ENCODE results near the gene ECEL1. TPM values are rescaled to one million over a fixed set of nuclear protein-coding genes. Genes with fewer than 3 reads are reported as not detected.

ECEL1 gene
- total RNA-seq, 1 experiment from 2014 or later, result 23.3 TPM

DNA sequence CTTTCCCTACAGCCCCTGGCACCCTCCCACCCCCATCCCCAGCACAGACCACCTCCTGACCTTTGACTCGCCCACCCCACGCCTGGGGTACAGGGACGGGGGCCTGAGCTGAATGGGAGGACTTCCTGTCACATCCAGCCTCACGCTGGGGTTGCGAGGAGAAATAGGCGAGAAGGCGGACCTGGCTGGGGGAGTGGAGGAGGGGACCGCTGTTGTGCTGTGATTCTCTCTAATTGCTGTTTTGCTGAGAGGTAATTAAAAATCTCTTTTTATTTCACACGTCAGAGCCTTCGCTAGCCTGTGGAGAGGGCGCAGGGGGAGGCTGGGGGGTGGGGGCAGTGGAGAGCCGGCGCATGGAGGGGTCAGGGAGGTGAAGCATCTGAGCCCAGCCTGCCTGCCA lies 9.7 kb upstream of the ECEL1 start (continued):
- TF ChIP-seq, protein P1, sequence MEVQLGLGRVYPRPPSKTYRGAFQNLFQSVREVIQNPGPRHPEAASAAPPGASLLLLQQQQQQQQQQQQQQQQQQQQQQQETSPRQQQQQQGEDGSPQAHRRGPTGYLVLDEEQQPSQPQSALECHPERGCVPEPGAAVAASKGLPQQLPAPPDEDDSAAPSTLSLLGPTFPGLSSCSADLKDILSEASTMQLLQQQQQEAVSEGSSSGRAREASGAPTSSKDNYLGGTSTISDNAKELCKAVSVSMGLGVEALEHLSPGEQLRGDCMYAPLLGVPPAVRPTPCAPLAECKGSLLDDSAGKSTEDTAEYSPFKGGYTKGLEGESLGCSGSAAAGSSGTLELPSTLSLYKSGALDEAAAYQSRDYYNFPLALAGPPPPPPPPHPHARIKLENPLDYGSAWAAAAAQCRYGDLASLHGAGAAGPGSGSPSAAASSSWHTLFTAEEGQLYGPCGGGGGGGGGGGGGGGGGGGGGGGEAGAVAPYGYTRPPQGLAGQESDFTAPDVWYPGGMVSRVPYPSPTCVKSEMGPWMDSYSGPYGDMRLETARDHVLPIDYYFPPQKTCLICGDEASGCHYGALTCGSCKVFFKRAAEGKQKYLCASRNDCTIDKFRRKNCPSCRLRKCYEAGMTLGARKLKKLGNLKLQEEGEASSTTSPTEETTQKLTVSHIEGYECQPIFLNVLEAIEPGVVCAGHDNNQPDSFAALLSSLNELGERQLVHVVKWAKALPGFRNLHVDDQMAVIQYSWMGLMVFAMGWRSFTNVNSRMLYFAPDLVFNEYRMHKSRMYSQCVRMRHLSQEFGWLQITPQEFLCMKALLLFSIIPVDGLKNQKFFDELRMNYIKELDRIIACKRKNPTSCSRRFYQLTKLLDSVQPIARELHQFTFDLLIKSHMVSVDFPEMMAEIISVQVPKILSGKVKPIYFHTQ (CRISPR knock-in tag; IDR thresholded peaks at IDR 0.05), result no peak
- TF ChIP-seq, protein P2, sequence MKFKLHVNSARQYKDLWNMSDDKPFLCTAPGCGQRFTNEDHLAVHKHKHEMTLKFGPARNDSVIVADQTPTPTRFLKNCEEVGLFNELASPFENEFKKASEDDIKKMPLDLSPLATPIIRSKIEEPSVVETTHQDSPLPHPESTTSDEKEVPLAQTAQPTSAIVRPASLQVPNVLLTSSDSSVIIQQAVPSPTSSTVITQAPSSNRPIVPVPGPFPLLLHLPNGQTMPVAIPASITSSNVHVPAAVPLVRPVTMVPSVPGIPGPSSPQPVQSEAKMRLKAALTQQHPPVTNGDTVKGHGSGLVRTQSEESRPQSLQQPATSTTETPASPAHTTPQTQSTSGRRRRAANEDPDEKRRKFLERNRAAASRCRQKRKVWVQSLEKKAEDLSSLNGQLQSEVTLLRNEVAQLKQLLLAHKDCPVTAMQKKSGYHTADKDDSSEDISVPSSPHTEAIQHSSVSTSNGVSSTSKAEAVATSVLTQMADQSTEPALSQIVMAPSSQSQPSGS (CRISPR knock-in tag; IDR thresholded peaks at IDR 0.05; ENCODE audit: borderline replicate concordance, low read depth), result no peak
- TF ChIP-seq, protein P3, sequence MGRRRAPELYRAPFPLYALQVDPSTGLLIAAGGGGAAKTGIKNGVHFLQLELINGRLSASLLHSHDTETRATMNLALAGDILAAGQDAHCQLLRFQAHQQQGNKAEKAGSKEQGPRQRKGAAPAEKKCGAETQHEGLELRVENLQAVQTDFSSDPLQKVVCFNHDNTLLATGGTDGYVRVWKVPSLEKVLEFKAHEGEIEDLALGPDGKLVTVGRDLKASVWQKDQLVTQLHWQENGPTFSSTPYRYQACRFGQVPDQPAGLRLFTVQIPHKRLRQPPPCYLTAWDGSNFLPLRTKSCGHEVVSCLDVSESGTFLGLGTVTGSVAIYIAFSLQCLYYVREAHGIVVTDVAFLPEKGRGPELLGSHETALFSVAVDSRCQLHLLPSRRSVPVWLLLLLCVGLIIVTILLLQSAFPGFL (CRISPR knock-in tag; IDR thresholded peaks at IDR 0.05; ENCODE audit: borderline replicate concordance), result no peak
- TF ChIP-seq FOXJ3 (CRISPR knock-in tag; IDR thresholded peaks at IDR 0.05; ENCODE audit: borderline replicate concordance) (no peak), FOXK1 (CRISPR knock-in tag; IDR thresholded peaks at IDR 0.05) (no peak), FOXP1 (CRISPR knock-in tag; IDR thresholded peaks at IDR 0.05; ENCODE audit: borderline replicate concordance) (no peak), NFYB (CRISPR knock-in tag; conservative IDR thresholded peaks at IDR 0.05; ENCODE audit: low read depth) (no peak)
- TF ChIP-seq, protein P4, sequence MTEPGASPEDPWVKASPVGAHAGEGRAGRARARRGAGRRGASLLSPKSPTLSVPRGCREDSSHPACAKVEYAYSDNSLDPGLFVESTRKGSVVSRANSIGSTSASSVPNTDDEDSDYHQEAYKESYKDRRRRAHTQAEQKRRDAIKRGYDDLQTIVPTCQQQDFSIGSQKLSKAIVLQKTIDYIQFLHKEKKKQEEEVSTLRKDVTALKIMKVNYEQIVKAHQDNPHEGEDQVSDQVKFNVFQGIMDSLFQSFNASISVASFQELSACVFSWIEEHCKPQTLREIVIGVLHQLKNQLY (CRISPR knock-in tag; IDR thresholded peaks at IDR 0.05), result no peak

DNA sequence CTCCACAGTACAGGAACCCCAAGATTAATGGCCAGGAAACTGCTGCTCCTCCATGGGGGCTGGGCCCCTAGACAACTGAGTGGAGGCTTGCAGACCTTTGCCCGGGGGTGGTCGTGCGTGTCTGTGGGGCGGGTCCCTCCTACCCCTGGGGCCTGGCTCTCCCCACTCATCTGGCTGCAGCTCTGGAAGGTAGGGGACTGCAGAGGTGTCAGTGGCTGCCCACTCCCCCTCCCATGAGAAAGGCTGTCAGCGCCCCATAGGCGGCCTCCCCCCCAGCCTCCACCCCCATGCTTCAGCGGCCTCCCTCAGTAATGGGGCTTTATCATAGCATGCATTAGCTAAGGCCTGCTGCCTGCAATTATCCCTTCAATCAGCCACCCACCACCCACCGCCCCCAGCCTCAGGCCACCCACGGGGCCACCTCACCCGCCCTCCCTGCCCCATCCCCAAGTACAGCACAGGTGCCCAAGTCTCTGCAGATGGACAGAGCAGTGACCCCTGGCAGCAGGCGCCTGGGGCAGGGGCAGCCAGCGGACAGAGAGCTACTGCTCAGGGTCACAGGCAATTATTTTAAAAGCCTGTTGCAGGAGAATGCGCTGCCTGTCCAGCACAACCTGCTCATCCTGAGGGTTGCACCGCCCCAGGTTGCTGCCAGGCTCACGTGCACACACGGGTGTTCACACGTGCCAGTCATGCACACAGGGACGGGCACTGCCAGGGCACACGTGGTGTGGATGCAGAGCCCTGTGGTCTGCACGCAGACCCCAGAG lies 9.1 kb upstream of the ECEL1 start:
- ChIA-PET POLR2A (no interaction called here), CTCF (interaction anchor here (1.0 kb wide), 1 partner anchor 25 kb away, joined by 3 read pairs; no protein-coding TSS in a partner anchor)
- Mint-ChIP-seq H3K36me3 (no peaks in the 10 kb centered on the region), H3K27ac (no peak overlapping the region), H3K9me3 (no peaks in the 10 kb centered on the region), H3K4me3 (no peak overlapping the region), H3K4me1 (peaks cover 7% of the 10 kb centered on the region), H3K27me3 (ENCODE audit: low read depth) (peaks cover 8% of the 10 kb centered on the region; the same call in 1 of the 2 replicates)
- ATAC-seq (no peak), DNase-seq (ENCODE audit: low spot score) (no peak)
- TF ChIP-seq NR3C1 (CRISPR knock-in tag; conservative IDR thresholded peaks at IDR 0.05; ENCODE audit: low read depth), result no peak
- no peak for TF ChIP-seq ZBTB21 (CRISPR knock-in tag; IDR thresholded peaks at IDR 0.05; ENCODE audit: borderline replicate concordance)
- TF ChIP-seq, protein P5, sequence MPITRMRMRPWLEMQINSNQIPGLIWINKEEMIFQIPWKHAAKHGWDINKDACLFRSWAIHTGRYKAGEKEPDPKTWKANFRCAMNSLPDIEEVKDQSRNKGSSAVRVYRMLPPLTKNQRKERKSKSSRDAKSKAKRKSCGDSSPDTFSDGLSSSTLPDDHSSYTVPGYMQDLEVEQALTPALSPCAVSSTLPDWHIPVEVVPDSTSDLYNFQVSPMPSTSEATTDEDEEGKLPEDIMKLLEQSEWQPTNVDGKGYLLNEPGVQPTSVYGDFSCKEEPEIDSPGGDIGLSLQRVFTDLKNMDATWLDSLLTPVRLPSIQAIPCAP (CRISPR knock-in tag; IDR thresholded peaks at IDR 0.05), result no peak
- TF ChIP-seq, protein P6, sequence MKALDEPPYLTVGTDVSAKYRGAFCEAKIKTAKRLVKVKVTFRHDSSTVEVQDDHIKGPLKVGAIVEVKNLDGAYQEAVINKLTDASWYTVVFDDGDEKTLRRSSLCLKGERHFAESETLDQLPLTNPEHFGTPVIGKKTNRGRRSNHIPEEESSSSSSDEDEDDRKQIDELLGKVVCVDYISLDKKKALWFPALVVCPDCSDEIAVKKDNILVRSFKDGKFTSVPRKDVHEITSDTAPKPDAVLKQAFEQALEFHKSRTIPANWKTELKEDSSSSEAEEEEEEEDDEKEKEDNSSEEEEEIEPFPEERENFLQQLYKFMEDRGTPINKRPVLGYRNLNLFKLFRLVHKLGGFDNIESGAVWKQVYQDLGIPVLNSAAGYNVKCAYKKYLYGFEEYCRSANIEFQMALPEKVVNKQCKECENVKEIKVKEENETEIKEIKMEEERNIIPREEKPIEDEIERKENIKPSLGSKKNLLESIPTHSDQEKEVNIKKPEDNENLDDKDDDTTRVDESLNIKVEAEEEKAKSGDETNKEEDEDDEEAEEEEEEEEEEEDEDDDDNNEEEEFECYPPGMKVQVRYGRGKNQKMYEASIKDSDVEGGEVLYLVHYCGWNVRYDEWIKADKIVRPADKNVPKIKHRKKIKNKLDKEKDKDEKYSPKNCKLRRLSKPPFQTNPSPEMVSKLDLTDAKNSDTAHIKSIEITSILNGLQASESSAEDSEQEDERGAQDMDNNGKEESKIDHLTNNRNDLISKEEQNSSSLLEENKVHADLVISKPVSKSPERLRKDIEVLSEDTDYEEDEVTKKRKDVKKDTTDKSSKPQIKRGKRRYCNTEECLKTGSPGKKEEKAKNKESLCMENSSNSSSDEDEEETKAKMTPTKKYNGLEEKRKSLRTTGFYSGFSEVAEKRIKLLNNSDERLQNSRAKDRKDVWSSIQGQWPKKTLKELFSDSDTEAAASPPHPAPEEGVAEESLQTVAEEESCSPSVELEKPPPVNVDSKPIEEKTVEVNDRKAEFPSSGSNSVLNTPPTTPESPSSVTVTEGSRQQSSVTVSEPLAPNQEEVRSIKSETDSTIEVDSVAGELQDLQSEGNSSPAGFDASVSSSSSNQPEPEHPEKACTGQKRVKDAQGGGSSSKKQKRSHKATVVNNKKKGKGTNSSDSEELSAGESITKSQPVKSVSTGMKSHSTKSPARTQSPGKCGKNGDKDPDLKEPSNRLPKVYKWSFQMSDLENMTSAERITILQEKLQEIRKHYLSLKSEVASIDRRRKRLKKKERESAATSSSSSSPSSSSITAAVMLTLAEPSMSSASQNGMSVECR (CRISPR knock-in tag; IDR thresholded peaks at IDR 0.05; ENCODE audit: borderline replicate concordance), result no peak
- TF ChIP-seq, protein P7, sequence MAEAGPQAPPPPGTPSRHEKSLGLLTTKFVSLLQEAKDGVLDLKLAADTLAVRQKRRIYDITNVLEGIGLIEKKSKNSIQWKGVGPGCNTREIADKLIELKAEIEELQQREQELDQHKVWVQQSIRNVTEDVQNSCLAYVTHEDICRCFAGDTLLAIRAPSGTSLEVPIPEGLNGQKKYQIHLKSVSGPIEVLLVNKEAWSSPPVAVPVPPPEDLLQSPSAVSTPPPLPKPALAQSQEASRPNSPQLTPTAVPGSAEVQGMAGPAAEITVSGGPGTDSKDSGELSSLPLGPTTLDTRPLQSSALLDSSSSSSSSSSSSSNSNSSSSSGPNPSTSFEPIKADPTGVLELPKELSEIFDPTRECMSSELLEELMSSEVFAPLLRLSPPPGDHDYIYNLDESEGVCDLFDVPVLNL (CRISPR knock-in tag; IDR thresholded peaks at IDR 0.05; ENCODE audit: borderline replicate concordance, low read depth), result no peak
- TF ChIP-seq, protein P8, sequence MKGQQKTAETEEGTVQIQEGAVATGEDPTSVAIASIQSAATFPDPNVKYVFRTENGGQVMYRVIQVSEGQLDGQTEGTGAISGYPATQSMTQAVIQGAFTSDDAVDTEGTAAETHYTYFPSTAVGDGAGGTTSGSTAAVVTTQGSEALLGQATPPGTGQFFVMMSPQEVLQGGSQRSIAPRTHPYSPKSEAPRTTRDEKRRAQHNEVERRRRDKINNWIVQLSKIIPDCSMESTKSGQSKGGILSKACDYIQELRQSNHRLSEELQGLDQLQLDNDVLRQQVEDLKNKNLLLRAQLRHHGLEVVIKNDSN (CRISPR knock-in tag; IDR thresholded peaks at IDR 0.05), result no peak
- TF ChIP-seq ZNF317 (CRISPR knock-in tag; IDR thresholded peaks at IDR 0.05; ENCODE audit: borderline replicate concordance, low read depth), result no peak
- TF ChIP-seq, protein P9, sequence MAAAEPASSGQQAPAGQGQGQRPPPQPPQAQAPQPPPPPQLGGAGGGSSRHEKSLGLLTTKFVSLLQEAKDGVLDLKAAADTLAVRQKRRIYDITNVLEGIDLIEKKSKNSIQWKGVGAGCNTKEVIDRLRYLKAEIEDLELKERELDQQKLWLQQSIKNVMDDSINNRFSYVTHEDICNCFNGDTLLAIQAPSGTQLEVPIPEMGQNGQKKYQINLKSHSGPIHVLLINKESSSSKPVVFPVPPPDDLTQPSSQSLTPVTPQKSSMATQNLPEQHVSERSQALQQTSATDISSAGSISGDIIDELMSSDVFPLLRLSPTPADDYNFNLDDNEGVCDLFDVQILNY (CRISPR knock-in tag; IDR thresholded peaks at IDR 0.05), result no peak
- TF ChIP-seq, protein P10, sequence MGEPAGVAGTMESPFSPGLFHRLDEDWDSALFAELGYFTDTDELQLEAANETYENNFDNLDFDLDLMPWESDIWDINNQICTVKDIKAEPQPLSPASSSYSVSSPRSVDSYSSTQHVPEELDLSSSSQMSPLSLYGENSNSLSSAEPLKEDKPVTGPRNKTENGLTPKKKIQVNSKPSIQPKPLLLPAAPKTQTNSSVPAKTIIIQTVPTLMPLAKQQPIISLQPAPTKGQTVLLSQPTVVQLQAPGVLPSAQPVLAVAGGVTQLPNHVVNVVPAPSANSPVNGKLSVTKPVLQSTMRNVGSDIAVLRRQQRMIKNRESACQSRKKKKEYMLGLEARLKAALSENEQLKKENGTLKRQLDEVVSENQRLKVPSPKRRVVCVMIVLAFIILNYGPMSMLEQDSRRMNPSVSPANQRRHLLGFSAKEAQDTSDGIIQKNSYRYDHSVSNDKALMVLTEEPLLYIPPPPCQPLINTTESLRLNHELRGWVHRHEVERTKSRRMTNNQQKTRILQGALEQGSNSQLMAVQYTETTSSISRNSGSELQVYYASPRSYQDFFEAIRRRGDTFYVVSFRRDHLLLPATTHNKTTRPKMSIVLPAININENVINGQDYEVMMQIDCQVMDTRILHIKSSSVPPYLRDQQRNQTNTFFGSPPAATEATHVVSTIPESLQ (CRISPR knock-in tag; IDR thresholded peaks at IDR 0.05), result no peak
